Esophagus muscularis mucosa (tissue), 3 donors: ENCODE measurements around the gene TMCO4.

Experiments
- POLR2A ChIP-seq: fragments of 450-650 bp; IDR thresholded peaks from one replicate; pipeline ENCODE4 v1.6.1; 2017; ENCODE audit warnings: antibody characterized with exemption, moderate library complexity, mild to moderate bottlenecking, low read depth
- TF ChIP-seq, protein P1 (sequence below), 3 experiments: fragments of 200-600 bp in 2 of 3; fragments of 450-650 bp in 1 of 3; sonication (generic) in 2 of 3; IDR thresholded peaks; one replicate each; pipeline ENCODE4 v1.5.1; 2017 to 2019; ENCODE audit warnings: antibody characterized with exemption in 3 of 3, mild to moderate bottlenecking in 2 of 3, moderate library complexity in 1 of 3

DNA sequence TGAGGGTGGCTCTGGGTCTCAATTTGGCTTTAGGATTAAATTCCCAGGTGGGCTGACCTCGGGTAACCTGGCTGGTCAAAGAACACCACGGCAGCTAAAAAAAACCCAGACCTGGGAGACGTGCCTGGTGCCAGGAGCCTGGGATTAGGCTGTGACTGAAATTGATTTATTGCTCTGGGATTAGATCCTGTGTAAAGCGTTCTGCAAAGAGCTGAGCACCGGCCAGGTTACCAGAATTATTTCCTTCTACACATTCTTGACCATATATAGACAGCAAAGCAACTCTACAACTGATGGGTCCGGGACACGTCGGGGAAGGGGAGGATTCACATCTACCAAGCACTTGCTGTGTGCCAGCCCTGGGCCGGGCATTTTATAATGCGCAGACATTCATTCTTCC, 45.2 kb downstream of the TMCO4 start:
- TF ChIP-seq, protein P1, sequence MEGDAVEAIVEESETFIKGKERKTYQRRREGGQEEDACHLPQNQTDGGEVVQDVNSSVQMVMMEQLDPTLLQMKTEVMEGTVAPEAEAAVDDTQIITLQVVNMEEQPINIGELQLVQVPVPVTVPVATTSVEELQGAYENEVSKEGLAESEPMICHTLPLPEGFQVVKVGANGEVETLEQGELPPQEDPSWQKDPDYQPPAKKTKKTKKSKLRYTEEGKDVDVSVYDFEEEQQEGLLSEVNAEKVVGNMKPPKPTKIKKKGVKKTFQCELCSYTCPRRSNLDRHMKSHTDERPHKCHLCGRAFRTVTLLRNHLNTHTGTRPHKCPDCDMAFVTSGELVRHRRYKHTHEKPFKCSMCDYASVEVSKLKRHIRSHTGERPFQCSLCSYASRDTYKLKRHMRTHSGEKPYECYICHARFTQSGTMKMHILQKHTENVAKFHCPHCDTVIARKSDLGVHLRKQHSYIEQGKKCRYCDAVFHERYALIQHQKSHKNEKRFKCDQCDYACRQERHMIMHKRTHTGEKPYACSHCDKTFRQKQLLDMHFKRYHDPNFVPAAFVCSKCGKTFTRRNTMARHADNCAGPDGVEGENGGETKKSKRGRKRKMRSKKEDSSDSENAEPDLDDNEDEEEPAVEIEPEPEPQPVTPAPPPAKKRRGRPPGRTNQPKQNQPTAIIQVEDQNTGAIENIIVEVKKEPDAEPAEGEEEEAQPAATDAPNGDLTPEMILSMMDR (IDR thresholded peaks at IDR 0.05) = no peak
- TF ChIP-seq POLR2A = no peak
